ENCODE measurements around the gene BCAS1. TPM values are rescaled to one million over a fixed set of nuclear protein-coding genes. Genes with fewer than 3 reads are reported as not detected.
"Not testable (repeated sequence)": the region's sequence is repeated elsewhere in the genome, so short reads cannot be mapped to it uniquely, and the experiment has no call there.

BCAS1 gene
- total and polyA plus RNA-seq, 7 experiments from 2014 or later: 0.05 to 0.16 (median 0.10) TPM; not detected in 4

GRCh38 chr20:53977391-53977790 lies 93.0 kb downstream of the BCAS1 start:
- no peak for DNase-seq
- H3K4me3 ChIP-seq (ENCODE audit: low read length): no peak overlapping the region
- peaks cover 0 to 24% (median 9%) of the 10 kb centered on the region in 11 donors for H3K9me3 Mint-ChIP-seq
- H3K4me1 Mint-ChIP-seq: no peaks in the 10 kb centered on the region
- H3K9me3 ChIP-seq (ENCODE audit: control insufficient read depth in 2 of 3, low read length in 3 of 3): no peaks in the 10 kb centered on the region
- intact Hi-C loops (cut with micrococcal nuclease): no loop called here
- ChIA-PET POLR2A (no interaction called here), CTCF (no interaction called here)
- no peak overlapping the region for H3K4me3 Mint-ChIP-seq
- peaks cover 0 to 18% (median 4%) of the 10 kb centered on the region in 5 donors for H3K27me3 Mint-ChIP-seq
- H3K4me1 ChIP-seq (ENCODE audit: control insufficient read depth in 2 of 2, insufficient read depth in 2 of 2, low read length in 2 of 2): no peaks in the 10 kb centered on the region
- no peak overlapping the region for H3K27ac Mint-ChIP-seq
- H3K36me3 ChIP-seq (ENCODE audit: control insufficient read depth in 2 of 3, insufficient read depth in 3 of 3, low read length in 3 of 3): no peaks in the 10 kb centered on the region
- no peaks in the 10 kb centered on the region for H3K27me3 ChIP-seq (ENCODE audit: control insufficient read depth in 2 of 2, insufficient read depth in 2 of 2, low read length in 2 of 2)
- no peak overlapping the region for H3K27ac ChIP-seq (ENCODE audit: low read depth, low read length)
- no peak for ATAC-seq
- H3K36me3 Mint-ChIP-seq: peaks cover 0 to 7% (median 4%) of the 10 kb centered on the region in 5 donors

DNA sequence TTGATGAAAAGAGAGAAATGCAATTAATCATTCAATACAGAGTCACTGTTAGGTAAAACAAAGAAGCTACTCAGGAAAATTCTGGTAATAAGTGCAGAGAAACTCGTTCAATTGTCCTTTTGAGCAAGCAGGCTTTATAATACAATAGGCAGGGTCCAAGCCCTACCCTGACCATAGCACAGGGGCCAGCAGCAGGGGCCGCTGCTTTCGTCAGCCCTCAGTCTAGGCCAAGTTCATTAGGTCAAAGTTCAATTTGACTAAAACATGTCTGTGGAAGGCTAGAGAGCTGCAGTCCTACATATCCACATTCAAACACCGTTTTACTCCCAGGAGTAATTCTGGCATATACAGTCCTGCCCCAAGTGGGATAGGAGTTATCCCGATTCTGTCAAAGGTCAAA lies 94.6 kb downstream of the BCAS1 start:
- DNase-seq (no peak), ATAC-seq (no peak)
- no peaks in the 10 kb centered on the region for H3K4me1 Mint-ChIP-seq
- H3K4me3 ChIP-seq (ENCODE audit: low read length): no peak overlapping the region
- H3K36me3 Mint-ChIP-seq: peaks cover 0 to 7% (median 3%) of the 10 kb centered on the region in 5 donors
- no peaks in the 10 kb centered on the region for H3K27me3 ChIP-seq (ENCODE audit: control insufficient read depth in 2 of 2, insufficient read depth in 2 of 2, low read length in 2 of 2)
- no peak overlapping the region for H3K27ac ChIP-seq (ENCODE audit: low read depth, low read length)
- ChIA-PET CTCF (no interaction called here), POLR2A (no interaction called here)
- no peaks in the 10 kb centered on the region for H3K4me1 ChIP-seq (ENCODE audit: control insufficient read depth in 2 of 2, insufficient read depth in 2 of 2, low read length in 2 of 2)
- H3K9me3 Mint-ChIP-seq: peaks cover 0 to 24% (median 9%) of the 10 kb centered on the region in 11 donors
- H3K36me3 ChIP-seq (ENCODE audit: control insufficient read depth in 2 of 3, insufficient read depth in 3 of 3, low read length in 3 of 3): no peaks in the 10 kb centered on the region
- no peaks in the 10 kb centered on the region for H3K9me3 ChIP-seq (ENCODE audit: control insufficient read depth in 2 of 3, low read length in 3 of 3)
- intact Hi-C loops (cut with micrococcal nuclease): no loop called here
- no peak overlapping the region for H3K27ac Mint-ChIP-seq
- H3K4me3 Mint-ChIP-seq: no peak overlapping the region
- H3K27me3 Mint-ChIP-seq: peaks cover 0 to 18% (median 0%) of the 10 kb centered on the region in 5 donors

- H3K4me1 Mint-ChIP-seq: no peaks in the 10 kb centered on the region
- H3K4me1 ChIP-seq (ENCODE audit: control insufficient read depth in 2 of 2, insufficient read depth in 2 of 2, low read length in 2 of 2): no peaks in the 10 kb centered on the region
- peaks cover 0 to 24% (median 9%) of the 10 kb centered on the region in 11 donors for H3K9me3 Mint-ChIP-seq
- H3K4me3 Mint-ChIP-seq: no peak overlapping the region
- peaks cover 0 to 7% (median 3%) of the 10 kb centered on the region in 5 donors for H3K36me3 Mint-ChIP-seq
- no peaks in the 10 kb centered on the region for H3K9me3 ChIP-seq (ENCODE audit: control insufficient read depth in 2 of 3, low read length in 3 of 3)
- no peaks in the 10 kb centered on the region for H3K36me3 ChIP-seq (ENCODE audit: control insufficient read depth in 2 of 3, insufficient read depth in 3 of 3, low read length in 3 of 3)
- ChIA-PET CTCF (no interaction called here), POLR2A (no interaction called here)
- no peaks in the 10 kb centered on the region for H3K27me3 ChIP-seq (ENCODE audit: control insufficient read depth in 2 of 2, insufficient read depth in 2 of 2, low read length in 2 of 2)
- H3K4me3 ChIP-seq (ENCODE audit: low read length): no peak overlapping the region
- H3K27ac Mint-ChIP-seq: no peak overlapping the region
- peaks cover 0 to 17% (median 0%) of the 10 kb centered on the region in 5 donors for H3K27me3 Mint-ChIP-seq
- no peak for DNase-seq
- no peak for ATAC-seq
- intact Hi-C loops (cut with micrococcal nuclease): no loop called here
- H3K27ac ChIP-seq (ENCODE audit: low read depth, low read length): no peak overlapping the region
These were observed 95.4 kb downstream of the BCAS1 start for GRCh38 chr20:53974785-53975555.

DNA sequence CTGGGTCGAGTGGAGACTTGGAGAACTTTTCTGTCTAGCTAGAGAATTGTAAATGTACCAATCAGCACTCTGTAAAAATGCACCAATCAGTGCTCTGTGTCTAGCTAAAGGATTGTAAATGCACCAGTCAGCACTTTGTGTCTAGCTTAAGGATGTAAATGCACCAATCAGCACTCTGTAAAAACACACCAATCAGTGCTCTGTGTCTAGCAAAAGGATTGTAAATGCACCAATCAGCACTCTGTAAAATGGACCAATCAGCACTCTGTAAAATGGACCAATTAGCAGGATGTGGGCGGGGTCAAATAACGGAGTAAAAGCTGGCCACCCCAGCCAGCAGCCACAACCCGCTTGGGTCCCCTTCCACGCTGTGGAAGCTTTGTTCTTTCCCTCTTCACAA lies 96.5 kb downstream of the BCAS1 start:
- H3K4me3 Mint-ChIP-seq; DNase-seq; H3K27ac ChIP-seq (ENCODE audit: low read depth, low read length); ATAC-seq; H3K4me1 Mint-ChIP-seq; POLR2A ChIA-PET; H3K36me3 ChIP-seq (ENCODE audit: control insufficient read depth in 2 of 3, insufficient read depth in 3 of 3, low read length in 3 of 3); H3K36me3 Mint-ChIP-seq; H3K9me3 ChIP-seq (ENCODE audit: control insufficient read depth in 2 of 3, low read length in 3 of 3); CTCF ChIA-PET; H3K27ac Mint-ChIP-seq; intact Hi-C loops (cut with micrococcal nuclease); H3K4me3 ChIP-seq (ENCODE audit: low read length); H3K27me3 ChIP-seq (ENCODE audit: control insufficient read depth in 2 of 2, insufficient read depth in 2 of 2, low read length in 2 of 2); H3K4me1 ChIP-seq (ENCODE audit: control insufficient read depth in 2 of 2, insufficient read depth in 2 of 2, low read length in 2 of 2): not testable (repeated sequence)
- peaks cover 0 to 12% (median 0%) of the 10 kb centered on the region in 5 donors for H3K27me3 Mint-ChIP-seq
- peaks cover 0 to 23% (median 9%) of the 10 kb centered on the region in 11 donors for H3K9me3 Mint-ChIP-seq

GRCh38 chr20:53972179-53972578 lies 98.2 kb downstream of the BCAS1 start:
- H3K27ac Mint-ChIP-seq: no peak overlapping the region
- H3K4me1 ChIP-seq (ENCODE audit: control insufficient read depth in 2 of 2, insufficient read depth in 2 of 2, low read length in 2 of 2): no peaks in the 10 kb centered on the region
- intact Hi-C loops (cut with micrococcal nuclease): no loop called here
- H3K27ac ChIP-seq (ENCODE audit: low read depth, low read length): no peak overlapping the region
- ATAC-seq (no peak), DNase-seq (no peak)
- H3K27me3 ChIP-seq (ENCODE audit: control insufficient read depth in 2 of 2, insufficient read depth in 2 of 2, low read length in 2 of 2): no peaks in the 10 kb centered on the region
- no peak overlapping the region for H3K4me3 ChIP-seq (ENCODE audit: low read length)
- H3K9me3 Mint-ChIP-seq: peaks cover 0 to 16% (median 9%) of the 10 kb centered on the region in 11 donors
- H3K9me3 ChIP-seq (ENCODE audit: control insufficient read depth in 2 of 3, low read length in 3 of 3): no peaks in the 10 kb centered on the region
- H3K36me3 ChIP-seq (ENCODE audit: control insufficient read depth in 2 of 3, insufficient read depth in 3 of 3, low read length in 3 of 3): no peaks in the 10 kb centered on the region
- no peaks in the 10 kb centered on the region for H3K4me1 Mint-ChIP-seq
- ChIA-PET POLR2A (no interaction called here), CTCF (no interaction called here)
- peaks cover 0 to 7% (median 3%) of the 10 kb centered on the region in 5 donors for H3K36me3 Mint-ChIP-seq
- no peak overlapping the region for H3K4me3 Mint-ChIP-seq
- H3K27me3 Mint-ChIP-seq: peaks cover 0 to 10% (median 0%) of the 10 kb centered on the region in 5 donors

GRCh38 chr20:53971096-53971683 lies 99.2 kb downstream of the BCAS1 start:
- no peaks in the 10 kb centered on the region for H3K4me1 ChIP-seq (ENCODE audit: control insufficient read depth in 2 of 2, insufficient read depth in 2 of 2, low read length in 2 of 2)
- ATAC-seq (no peak), DNase-seq (no peak)
- H3K36me3 Mint-ChIP-seq: peaks cover 0 to 4% (median 0%) of the 10 kb centered on the region in 5 donors
- H3K9me3 ChIP-seq (ENCODE audit: control insufficient read depth in 2 of 3, low read length in 3 of 3): no peaks in the 10 kb centered on the region
- H3K36me3 ChIP-seq (ENCODE audit: control insufficient read depth in 2 of 3, insufficient read depth in 3 of 3, low read length in 3 of 3): no peaks in the 10 kb centered on the region
- POLR2A ChIA-PET: no interaction called here
- H3K9me3 Mint-ChIP-seq: peaks cover 0 to 10% (median 4%) of the 10 kb centered on the region in 11 donors
- no peak overlapping the region for H3K27ac ChIP-seq (ENCODE audit: low read depth, low read length)
- no peaks in the 10 kb centered on the region for H3K27me3 ChIP-seq (ENCODE audit: control insufficient read depth in 2 of 2, insufficient read depth in 2 of 2, low read length in 2 of 2)
- CTCF ChIA-PET: interaction anchor here (0.6 kb wide), 1 partner anchor 525 kb away, joined by 4 read pairs; no protein-coding TSS in a partner anchor
- intact Hi-C loops (cut with micrococcal nuclease): no loop called here
- H3K27me3 Mint-ChIP-seq: peaks cover 0 to 6% (median 0%) of the 10 kb centered on the region in 5 donors
- H3K4me3 Mint-ChIP-seq: no peak overlapping the region
- no peaks in the 10 kb centered on the region for H3K4me1 Mint-ChIP-seq
- no peak overlapping the region for H3K27ac Mint-ChIP-seq
- H3K4me3 ChIP-seq (ENCODE audit: low read length): no peak overlapping the region

Data from naive thymus-derived CD4-positive, alpha-beta T cell (primary cell).